RPMI7951 (cell line): ENCODE measurements around the gene RBM20. TPM values are rescaled to one million over a fixed set of nuclear protein-coding genes. Genes with fewer than 3 reads are reported as not detected.

Source experiments
- DNase-seq: peaks from one replicate; pipeline ENCODE4 v3.0.0-alpha.2; 2012; ENCODE audit warnings: low read depth
- total RNA-seq: library from RNA; depleted of rRNA; stranded (reverse); fragments of >200 nt; shearing (Covaris generic); gene quantifications from 2 replicates; pipeline ENCODE4 v1.2.3, GENCODE V29; 2014

The RBM20 gene
- total RNA-seq, 1 experiment from 2014 or later, result 0.36 TPM

- no peak for DNase-seq
These were observed 93.9 kb downstream of the RBM20 start for GRCh38 chr10:110737886-110738634.

DNA sequence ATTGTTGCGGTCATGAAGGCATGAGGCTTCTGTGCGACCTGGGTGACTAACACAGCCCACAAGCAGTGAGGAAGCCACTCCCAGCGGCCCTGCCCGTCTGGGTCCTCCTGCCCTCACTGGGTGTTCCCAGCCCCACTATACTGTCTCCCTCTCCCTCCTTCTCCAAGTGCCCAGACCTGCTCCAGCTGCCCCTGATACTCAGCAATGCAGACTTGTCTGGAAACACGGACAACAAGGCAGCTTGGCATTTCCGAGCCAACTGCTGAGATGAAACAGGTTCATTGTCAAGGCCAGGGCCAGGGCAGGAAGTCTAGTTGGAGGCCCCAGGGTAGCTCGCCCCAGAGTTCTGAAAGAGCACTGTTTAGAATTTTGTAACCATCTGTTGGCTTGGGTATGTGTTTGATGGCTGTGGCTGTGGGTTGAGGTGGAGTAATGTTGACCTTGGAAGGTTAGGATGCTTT, 95.7 kb downstream of the RBM20 start:
- DNase-seq, result peak; percentile 56

DNA sequence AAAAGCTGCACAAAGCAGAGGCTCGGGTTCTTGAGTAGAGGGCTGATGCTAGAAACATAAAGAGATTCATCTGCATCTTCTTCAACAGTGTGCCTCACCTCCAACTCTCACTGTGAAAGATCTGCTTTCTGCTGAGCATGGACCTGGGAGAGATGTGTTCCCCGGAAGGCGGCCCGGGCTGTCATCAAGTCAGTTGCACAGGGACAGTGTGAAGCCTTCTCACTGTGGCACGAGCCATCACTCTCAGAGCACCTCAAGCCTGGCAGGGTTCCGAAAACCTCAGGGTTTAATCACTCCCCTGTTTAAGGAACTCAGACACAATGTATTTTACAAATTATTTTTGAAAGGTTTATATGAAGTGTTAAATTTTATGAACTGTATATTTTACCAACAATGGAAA, 98.7 kb downstream of the RBM20 start:
- no peak for DNase-seq

DNA sequence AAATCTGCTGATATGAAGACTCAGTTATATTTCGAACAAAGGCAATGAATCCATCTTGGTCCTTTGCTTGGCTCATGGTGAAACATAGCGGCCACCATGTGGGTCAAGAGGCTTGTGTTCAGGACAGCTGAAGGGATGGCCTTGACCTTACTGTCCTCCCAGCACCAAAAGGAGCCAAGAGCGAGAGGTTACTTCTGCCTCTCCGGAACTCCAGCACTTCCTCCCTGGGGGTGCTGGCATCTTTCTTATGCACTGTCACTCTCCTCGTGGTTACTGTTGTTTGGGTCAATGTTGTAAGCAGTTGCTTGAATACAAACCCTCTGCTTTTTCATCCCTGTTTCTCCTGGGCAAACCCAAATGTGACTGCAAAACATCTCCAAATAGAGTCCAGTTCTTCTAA, 100.6 kb downstream of the RBM20 start:
- DNase-seq, result no peak

GRCh38 chr10:110746254-110746826, 102.2 kb downstream of the RBM20 start:
- DNase-seq, result peak; percentile 48

GRCh38 chr10:110746969-110747608, 103.0 kb downstream of the RBM20 start:
- DNase-seq, result no peak

DNA sequence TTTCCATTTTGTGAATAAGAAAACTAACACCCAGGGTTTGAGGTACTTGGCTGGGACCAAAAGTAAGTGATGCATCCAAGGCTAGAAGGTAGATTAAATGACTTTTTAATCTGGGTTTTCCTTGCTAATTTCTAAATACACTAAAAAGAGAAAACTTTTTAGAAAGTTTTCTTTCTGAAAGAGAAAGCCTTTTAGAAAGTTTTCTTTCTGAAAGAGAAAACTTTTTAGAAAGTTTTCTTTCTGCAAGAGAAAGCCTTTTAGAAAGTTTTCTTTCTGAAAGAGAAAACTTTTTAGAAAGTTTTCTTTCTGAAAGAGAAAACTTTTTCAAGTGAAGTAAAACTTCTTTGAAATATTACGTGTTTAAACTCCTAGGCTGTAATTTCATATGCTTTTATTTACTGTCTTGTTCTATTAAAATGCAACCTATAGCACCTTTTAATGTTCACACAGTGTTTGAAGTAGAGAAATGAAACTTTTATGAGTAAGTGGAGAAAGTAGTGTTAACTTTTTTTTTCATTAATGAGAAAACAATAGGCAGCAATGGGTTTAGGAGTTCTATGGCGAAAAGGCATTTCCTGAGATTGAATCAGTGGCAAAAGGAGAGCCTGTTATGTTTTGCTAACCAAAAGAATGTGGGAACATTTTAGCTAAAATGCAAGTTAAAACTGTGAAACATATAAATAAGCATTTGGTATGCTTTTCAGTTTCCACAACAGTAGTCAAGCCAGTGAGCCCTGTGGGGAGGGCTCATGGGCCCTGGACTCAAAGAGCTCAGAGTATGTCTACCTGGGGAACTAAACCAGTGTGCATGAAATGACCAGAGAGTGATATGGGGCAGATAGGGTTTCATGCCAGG, 103.7 kb downstream of the RBM20 start:
- no peak for DNase-seq

DNA sequence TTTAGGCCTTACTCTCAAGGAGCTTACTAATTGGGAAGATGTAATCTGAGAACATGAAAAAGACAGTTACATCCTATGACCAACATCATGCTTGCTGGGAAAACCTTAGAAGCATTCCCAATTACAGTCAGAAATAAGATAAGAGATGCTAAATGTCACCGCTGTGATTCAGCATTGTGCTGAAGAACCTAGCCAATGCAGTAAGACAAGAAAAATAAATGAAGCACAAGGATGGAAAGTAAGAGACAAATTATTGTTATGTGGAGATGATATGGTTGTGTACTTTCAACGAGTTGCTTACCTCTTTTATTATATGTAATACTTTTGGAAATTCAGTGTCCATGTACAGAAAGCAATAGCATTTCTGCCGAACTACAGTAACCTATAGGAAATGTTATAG, 104.8 kb downstream of the RBM20 start:
- no peak for DNase-seq

DNA sequence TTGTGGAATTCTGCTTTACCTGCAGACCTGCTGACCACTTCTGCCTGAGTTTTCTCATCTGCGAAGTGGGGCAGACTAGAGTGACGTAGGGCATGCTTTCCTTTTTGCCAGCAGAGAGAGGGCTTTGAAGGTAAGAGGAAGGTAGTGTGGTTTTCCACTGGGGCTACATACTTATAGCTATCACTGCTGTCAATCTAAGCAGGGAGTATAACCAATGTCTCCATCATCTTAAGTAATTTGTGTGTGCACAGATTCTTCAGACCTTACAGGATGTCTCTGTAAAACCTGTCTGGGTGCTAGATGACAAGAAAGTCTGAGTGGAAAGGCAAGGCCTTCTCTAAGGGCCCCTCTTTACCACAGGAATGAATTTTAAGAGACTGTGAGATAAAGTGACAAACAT, 106.8 kb downstream of the RBM20 start:
- no peak for DNase-seq

- no peak for DNase-seq
These were observed 107.7 kb downstream of the RBM20 start for GRCh38 chr10:110751850-110752249.

DNA sequence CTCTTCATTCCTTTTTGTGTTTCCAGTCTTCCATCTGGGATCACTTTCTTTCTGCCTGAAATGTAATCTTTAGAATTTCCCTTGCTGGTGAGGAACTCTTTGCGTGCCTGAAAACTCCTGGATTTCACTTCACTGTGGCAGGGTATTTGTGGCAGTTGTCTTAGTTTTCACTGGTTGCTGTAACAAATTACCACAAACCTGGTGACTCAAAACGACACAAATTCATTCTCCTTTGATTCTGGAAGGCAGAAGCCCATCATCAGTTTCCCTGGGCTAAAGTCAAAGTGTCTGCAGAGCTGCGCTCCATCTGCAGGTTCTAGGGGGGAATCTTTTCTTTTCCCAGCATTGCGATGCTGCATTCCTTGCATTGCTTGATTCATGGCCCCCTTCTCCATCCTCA, 109.3 kb downstream of the RBM20 start:
- DNase-seq, result no peak

GRCh38 chr10:110754375-110755105, 110.4 kb downstream of the RBM20 start:
- no peak for DNase-seq

DNA sequence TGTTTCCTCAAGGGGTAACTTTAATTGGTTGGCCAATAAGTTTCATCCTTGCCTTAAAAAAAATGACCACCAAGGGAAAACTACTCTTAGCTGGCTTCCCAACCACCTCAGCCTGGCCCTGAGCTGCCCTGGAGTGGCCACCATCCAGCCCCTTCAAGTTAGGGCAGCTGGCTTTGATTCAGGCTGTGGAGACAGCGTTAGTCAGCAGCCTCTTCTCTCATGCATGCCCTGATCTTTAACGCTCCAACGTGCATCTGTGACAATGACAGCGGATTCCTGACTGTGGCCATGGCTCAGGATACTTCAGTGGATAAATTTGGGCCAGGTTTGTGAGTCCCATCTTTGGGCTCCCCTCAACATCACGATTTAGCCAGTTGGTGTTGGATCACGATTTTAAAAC, 111.6 kb downstream of the RBM20 start:
- peak; percentile 31 for DNase-seq

GRCh38 chr10:110756876-110757275, 112.7 kb downstream of the RBM20 start:
- no peak for DNase-seq

GRCh38 chr10:110757586-110757985, 113.5 kb downstream of the RBM20 start:
- no peak for DNase-seq

DNA sequence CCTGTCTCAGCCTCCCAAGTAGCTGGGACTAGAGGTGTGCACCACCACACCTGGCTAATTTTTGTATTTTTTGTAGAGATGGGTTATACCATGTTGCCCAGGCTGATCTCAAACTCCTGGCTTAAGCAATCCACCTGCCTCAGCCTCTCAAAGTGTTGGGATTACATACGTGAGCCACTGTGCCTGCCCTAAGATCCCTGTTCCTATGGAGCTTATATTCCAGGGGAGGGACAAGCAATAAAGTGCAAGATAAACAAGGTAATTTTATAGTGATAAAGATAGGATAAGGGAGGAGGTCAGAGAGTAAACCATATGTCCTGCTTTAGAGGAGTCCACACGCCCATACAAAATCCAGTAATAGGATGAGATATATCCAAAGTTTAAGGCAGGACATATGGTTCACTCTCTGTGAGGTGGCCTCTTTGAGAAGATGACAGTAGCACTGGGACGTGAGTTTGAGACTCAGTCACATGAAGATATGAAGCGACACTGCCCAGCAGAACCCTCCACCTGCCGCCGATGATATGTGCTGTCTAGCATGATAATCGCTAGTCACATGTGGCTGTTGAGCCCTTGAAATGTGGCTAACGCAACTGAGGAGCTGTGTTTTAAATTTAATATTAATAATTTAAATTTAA, 114.1 kb downstream of the RBM20 start:
- no peak for DNase-seq

GRCh38 chr10:110758898-110759297, 114.8 kb downstream of the RBM20 start:
- DNase-seq, result peak; percentile 60

DNA sequence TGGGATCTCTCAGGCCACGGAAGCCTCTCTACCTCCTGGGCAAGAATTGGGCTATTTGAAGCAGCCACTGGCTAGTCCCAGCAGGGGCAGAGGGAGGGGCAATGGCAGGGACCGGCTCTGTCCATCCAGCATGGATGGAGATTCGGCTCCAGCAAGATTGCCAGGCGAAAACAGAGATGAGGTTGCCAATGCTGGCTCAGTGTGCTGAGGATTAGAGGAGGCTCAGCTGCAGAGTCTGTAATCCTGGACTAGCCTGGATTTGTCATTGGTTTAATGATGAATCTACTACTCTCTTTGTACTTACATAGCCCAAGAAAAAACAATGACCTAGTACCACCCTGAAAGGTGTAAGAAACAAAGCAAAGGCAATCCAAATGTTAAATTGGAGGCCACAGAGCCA, 115.4 kb downstream of the RBM20 start:
- DNase-seq, result no peak

DNA sequence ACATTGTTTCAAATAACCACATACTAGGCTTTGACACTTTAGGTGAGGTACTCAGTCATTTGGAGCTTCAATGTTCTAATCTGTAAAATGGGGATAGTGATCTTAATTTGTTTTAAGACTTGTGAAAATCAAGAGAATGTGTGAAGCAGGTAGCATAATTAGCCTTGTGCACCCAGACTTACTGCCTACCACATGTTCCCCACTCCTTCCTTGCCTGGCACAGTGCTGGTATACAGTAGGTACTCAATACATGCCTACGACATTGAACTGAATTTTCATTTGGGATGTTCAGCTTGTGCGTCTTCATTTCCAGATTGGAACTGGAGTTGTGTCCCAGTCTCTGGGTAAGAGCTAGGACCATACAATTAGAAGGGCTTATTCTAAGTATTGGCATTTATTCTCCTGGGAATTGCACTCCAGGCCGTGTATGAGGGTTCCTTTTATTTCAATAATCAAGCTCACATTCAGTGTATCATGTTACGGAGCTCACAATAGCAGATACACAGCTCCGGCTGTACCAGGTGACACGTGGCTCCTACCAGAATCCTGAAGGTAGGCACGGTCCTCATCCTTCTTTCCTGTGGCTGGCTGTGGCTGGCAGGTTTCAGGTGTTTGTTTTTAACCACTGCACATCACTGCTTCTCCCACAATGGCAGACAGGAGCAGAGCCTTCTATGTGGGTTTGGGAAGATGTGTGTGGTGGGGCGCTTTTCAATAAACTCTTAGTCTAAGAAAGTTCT, 118.1 kb downstream of the RBM20 start:
- DNase-seq, result no peak

DNA sequence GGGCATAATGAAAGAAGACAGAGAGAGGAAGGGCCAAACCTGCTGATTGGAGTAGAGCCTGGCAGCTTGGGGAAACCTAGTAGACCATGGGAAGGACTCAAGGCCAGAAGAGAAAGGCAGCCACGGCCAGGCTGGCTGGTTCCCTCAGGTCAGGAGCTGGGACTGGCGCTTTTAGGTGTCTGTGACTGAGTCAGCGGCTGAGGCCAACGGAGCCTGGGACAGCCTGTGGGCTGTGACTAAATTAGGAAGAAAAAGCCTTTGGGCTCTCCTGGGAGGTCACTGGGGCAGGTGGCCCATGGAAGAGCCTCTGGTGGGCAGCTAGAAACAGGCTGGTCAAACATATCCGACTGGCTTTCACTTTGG, 118.7 kb downstream of the RBM20 start:
- no peak for DNase-seq
